WERI-Rb-1 (cell line): ENCODE data around the gene PUS7L.
"Not testable (repeated sequence)": the region's sequence is repeated elsewhere in the genome, so short reads cannot be mapped to it uniquely, and the experiment has no call there.

Experiments used
- DNase-seq: peaks from one replicate; pipeline ENCODE4 v3.0.0-alpha.2; 2020
- H3K27ac ChIP-seq: fragments of 250-450 bp; sonication (Bioruptor Pico); 2 replicates; pipeline ENCODE4 v1.5.1; 2020; ENCODE audit warnings: mild to moderate bottlenecking, moderate library complexity
- H3K27me3 ChIP-seq: fragments of 250-450 bp; sonication (Bioruptor Pico); 2 replicates; pipeline ENCODE4 v1.5.1; 2021; ENCODE audit warnings: mild to moderate bottlenecking, low read depth, moderate library complexity; ENCODE audit not compliant: insufficient read depth, severe bottlenecking
- H3K36me3 ChIP-seq: fragments of 250-450 bp; sonication (Bioruptor Pico); 2 replicates; pipeline ENCODE4 v1.5.1; 2020; ENCODE audit warnings: mild to moderate bottlenecking, moderate library complexity
- H3K4me3 ChIP-seq: 2 replicates; pipeline ENCODE4 v1.5.1; 2011; ENCODE audit warnings: low read depth, mild to moderate bottlenecking, control low read depth, low read length
- H3K9me3 ChIP-seq: fragments of 250-450 bp; sonication (Bioruptor Pico); 2 replicates; pipeline ENCODE4 v1.5.1; 2021; ENCODE audit warnings: mild to moderate bottlenecking, moderate library complexity; ENCODE audit not compliant: severe bottlenecking
- CTCF ChIP-seq: IDR thresholded peaks from 2 replicates; pipeline ENCODE4 v1.5.1; 2011; ENCODE audit warnings: low read depth, mild to moderate bottlenecking, control low read depth, inconsistent platforms, low read length

The PUS7L gene

GRCh38 chr12:43696154-43696553, 62.4 kb downstream of the PUS7L start:
- no peak for DNase-seq
- no peak for TF ChIP-seq CTCF
- H3K36me3 ChIP-seq: no peaks in the 10 kb centered on the region
- H3K27me3 ChIP-seq: no peaks in the 10 kb centered on the region
- H3K9me3 ChIP-seq: no peaks in the 10 kb centered on the region
- no peak overlapping the region for H3K27ac ChIP-seq
- H3K4me3 ChIP-seq: no peak overlapping the region

GRCh38 chr12:43694879-43695278, 63.7 kb downstream of the PUS7L start:
- H3K27me3 ChIP-seq: no peaks in the 10 kb centered on the region
- no peak overlapping the region for H3K27ac ChIP-seq
- H3K4me3 ChIP-seq: no peak overlapping the region
- no peaks in the 10 kb centered on the region for H3K9me3 ChIP-seq
- no peak for TF ChIP-seq CTCF
- no peak for DNase-seq
- H3K36me3 ChIP-seq: no peaks in the 10 kb centered on the region

- no peak for DNase-seq
- H3K27me3 ChIP-seq: no peaks in the 10 kb centered on the region
- H3K9me3 ChIP-seq: no peaks in the 10 kb centered on the region
- no peak for TF ChIP-seq CTCF
- no peak overlapping the region for H3K27ac ChIP-seq
- no peak overlapping the region for H3K4me3 ChIP-seq
- H3K36me3 ChIP-seq: no peaks in the 10 kb centered on the region
Observed at GRCh38 chr12:43692064-43692463, 66.5 kb downstream of the PUS7L start.

- not testable (repeated sequence) for H3K4me3 ChIP-seq, DNase-seq, H3K36me3 ChIP-seq, H3K27me3 ChIP-seq, H3K9me3 ChIP-seq, H3K27ac ChIP-seq
Observed at GRCh38 chr12:43685491-43685890, 73.1 kb downstream of the PUS7L start.

- no peak overlapping the region for H3K4me3 ChIP-seq
- H3K27ac ChIP-seq: no peak overlapping the region
- no peaks in the 10 kb centered on the region for H3K9me3 ChIP-seq
- TF ChIP-seq CTCF: peak; percentile 78
- no peaks in the 10 kb centered on the region for H3K36me3 ChIP-seq
- peak; percentile 41 for DNase-seq
- H3K27me3 ChIP-seq: no peaks in the 10 kb centered on the region
Observed at GRCh38 chr12:43676183-43676813, 82.3 kb downstream of the PUS7L start.

- no peaks in the 10 kb centered on the region for H3K9me3 ChIP-seq
- no peaks in the 10 kb centered on the region for H3K36me3 ChIP-seq
- no peak for TF ChIP-seq CTCF
- H3K4me3 ChIP-seq: no peak overlapping the region
- no peak overlapping the region for H3K27ac ChIP-seq
- DNase-seq: no peak
- no peaks in the 10 kb centered on the region for H3K27me3 ChIP-seq
Observed at GRCh38 chr12:43675048-43675904, 83.3 kb downstream of the PUS7L start.
